Tongue (tissue), 2 donors: ENCODE measurements around the gene GYPB. TPM values are rescaled to one million over a fixed set of nuclear protein-coding genes. Genes with fewer than 3 reads are reported as not detected.
A peak's percentile ranks its signal among the peaks of the same experiment; 100 is the strongest.
"Not testable (repeated sequence)": the region's sequence is repeated elsewhere in the genome, so short reads cannot be mapped to it uniquely, and the experiment has no call there.

ENCODE experiments used
- DNase-seq: peaks from one replicate; pipeline ENCODE4 v3.0.0-alpha.2; 2015
- total RNA-seq: library from RNA; depleted of rRNA; stranded (reverse); fragments of >200 nt; gene quantifications from one replicate; pipeline ENCODE4 v1.2.3, GENCODE V29; 2014

The GYPB gene
- total RNA-seq: 5.1 TPM

DNA sequence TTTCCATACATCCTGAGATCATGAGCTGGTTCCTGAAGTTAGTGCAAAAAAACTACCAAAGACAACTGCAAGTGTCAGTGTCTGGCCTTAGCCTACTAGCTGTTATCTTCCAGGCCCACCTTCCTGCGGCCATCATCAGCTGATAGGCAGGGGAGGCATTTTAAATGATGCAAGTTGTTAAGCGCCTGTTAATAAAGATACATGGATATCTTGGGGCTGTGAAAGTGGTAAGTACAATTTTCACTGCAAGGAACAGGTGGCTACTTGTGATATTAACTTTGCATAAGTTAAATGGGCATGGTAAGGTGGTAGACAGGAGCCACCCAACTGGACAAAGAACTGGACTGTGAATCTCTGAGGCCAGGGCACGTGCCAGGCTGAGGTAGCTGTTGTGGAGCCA lies at the start of gene GYPB:
Gene GYPB, minus strand, starts transcription at position 104 of the 400 bp plus-strand sequence. Its CDS starts 93 bp downstream, at position 11.
- not testable (repeated sequence) for DNase-seq

DNA sequence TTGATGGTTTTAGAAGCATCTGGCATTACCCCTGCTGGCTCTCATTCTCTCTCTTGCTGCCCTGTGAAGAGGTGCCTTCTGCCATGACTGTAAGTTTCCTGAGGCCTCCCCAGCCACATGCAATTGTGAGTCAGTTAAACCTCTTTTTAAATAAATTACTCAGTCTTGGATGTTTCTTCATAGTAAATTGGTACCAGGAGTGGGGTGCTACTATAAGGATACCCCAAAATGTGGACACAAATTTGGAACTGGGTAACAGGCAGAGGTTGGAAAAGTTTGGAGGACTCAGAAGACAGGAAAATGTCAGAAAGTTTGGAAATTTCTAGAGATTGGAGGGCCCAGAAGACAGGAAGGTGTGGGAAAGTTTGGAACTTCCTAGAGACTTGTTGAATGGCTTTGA lies 42.4 kb upstream of the GYPB start:
- DNase-seq: not testable (repeated sequence)

DNA sequence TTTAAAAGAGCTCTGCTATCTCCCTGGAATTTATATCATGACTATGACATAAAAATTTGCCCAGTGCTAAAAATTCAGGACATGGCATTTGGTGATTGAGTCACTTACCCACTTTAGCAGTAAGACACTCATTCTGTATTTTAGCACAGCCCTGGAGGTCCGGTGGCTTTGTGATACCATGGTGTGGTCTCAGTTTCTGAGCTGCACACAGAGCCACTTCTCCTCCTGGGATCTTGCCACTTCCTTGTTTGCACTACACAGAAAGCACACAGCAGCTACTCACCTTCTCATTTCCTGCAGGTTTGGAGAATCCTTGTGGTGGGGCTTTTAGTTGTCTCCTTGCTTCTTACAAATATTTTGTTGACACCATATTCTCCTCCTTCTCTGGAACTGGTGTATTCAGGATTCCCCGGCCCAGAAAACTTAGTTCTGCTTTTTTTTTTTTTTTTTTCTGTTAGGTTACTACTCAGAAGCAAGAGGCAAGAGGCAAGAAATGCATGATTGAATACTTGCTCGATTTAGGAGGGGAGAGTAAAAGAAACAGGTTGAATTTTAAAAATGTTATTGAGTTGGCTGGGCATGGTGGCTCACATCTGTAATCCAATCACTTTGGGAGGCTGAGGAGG lies 41.2 kb upstream of the GYPB start:
- not testable (repeated sequence) for DNase-seq

DNA sequence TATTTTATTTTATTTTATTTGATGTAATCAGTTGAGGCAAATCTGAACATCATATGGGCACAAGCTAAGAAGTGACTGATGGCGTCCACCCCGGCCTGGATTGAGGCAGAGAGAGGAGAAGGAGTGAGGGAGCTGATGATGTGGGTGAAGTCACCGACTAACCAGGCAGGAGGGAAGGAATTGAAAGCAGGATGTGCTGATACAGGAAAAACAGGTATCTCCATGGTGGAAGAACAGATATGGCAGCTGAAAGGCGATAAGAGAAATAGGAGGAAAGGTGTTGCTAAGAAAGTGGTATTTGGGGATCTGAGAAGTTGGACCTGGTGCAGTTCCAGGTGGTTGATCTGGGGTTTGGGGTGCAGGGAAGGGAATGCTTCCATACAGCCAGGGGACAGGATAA lies 37.6 kb upstream of the GYPB start:
- DNase-seq: no peak

DNA sequence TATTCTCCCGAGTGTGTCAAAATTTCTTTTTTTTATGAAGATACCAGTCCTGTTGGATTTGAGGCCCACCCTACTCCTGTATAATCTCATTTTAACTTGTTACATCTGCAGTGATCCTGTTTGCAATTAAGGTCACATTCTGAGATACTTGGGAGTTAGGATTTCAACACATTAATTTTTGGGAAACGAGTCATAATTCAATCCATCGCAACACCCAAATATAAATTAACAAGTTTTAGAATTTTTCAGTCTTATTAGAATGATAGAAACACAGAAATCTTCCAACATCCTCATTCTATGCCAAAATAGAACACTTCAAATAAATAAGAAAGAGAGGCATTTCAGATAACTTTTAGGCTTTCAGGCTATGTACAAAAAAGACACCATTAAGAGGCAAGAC lies 36.2 kb upstream of the GYPB start:
- DNase-seq: not testable (repeated sequence)

DNA sequence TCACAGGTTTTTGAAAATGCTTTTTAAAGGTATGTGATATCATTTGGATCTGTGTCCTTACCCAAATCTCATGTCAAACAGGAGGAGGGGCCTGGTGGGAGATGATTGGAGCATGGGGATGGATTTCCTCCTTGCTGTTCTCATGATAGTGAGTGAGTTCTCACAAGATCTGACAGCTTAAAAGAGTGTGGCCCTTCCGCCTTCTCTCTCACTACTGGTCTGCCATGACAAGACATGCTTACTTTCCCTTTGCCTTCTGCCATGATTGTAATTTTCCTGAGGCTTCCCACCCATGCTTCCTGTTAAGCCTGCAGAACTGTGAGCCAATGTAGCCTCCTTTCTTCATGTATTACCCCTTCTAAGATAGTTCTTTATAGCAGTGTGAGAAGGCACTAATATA lies 32.3 kb upstream of the GYPB start:
- DNase-seq: not testable (repeated sequence)

DNA sequence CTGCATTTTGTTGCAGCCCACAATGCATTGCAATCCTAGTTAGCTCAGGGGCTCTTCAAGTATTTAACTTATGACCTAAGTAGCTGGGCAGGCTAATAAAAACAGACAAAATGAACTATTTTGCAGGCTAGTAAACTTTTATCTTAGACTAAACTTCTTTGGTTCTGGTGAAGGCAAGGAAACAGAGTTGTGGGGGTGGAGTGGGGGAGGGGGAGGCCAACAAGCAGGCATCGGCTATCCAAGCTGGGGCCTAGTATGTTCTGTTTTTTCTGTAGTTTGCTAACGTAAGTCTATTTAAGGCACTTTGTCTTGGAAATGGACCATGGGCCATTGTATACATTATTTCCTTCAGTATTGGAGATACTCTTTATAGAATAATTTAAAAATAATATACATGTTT lies 31.5 kb upstream of the GYPB start:
- not testable (repeated sequence) for DNase-seq

DNA sequence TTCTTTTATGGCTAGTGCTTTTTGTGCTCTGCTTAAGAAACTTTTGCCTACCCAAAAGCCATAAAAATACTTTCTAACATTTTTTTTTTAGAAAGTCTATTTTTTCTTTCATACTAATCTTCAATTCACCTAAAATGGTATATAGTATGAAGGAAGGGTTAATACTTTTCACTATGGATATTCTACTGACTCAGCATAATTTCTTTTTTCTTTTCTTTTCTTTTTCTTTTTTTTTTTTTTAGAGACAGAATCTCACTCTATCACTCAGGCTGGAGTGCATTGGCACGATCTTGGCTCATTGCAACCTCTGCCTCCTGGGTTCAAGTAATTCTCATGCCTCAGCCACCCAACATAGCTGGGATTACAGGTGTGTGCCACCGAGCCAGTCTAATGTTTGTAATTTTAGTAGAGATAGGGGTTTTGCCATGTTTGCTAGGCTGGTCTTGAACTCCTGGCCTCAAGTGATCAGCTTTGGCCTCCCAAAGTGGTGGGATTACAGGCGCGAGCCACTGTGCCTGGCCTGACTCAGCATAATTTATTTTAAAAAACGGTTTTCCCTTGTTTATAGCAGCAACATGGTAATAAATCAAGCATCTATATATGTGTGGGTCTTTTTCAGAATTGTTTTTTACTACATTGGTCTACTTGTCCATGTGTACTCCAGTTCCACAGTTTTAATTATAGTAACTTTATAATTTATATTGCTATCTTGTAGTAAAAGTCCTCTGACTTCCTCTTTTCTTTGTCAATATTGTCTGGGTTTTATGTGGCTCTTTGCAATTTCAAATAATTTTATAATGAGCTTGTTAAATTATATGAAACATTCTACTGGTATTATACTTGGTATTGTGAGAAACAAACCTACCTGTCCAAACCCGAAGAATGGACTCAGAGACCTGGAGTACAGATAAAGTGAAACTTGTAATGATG lies 30.6 kb upstream of the GYPB start:
- DNase-seq: not testable (repeated sequence)

DNA sequence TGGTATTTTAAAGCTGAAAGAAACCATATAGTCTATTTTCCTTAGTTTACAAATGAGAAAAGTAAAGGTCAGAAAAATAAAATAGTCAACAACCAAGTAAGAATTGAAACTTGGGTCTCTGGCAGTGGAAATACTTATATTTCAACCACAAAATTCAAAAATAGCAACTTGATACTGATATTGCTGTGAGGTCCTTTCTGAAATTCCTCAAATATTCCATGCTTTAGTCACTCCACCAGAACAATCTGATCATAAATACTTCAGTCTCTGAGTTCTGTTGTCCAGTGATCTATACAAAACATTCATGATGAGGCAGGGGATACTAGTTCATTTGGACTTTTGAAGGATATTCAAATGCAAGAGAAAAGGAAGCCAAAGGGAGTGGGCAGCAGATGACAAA lies 25.8 kb upstream of the GYPB start:
- not testable (repeated sequence) for DNase-seq

DNA sequence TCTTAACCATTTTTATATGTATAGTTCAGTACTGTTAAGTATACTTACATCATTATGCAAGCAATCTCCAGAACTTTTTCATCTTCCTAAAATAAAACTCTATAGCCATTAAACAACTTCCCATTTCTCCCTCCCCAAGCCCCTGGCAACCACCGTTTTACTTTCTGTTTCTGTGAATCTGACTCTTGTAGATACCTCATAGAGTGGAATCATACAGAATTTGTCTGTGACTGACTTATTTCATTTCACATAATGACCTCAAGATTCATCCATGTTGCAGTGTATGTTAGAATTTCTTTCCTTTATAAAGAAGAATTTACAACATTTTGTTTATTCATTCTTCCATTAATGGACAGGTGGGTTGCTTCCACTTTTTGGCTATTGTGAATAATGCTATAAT lies 13.4 kb upstream of the GYPB start:
- not testable (repeated sequence) for DNase-seq

DNA sequence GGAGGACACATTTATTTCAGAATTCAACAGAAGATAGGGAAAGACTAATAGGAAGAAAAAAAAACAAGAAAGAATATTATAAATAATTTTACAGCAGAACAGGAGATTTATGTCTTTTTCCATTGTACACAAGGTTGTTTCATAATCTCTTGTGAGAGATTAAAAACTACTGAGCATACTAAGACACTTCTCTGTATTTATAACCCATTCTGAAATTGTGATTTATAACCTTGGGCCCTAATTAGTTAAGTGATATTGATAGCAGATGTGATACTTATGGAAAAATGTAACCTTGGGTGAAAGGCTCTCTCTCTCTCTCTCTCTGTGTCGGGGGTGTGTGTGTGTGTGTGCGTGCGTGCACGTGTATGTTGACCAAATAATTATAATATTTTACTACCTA lies 12.7 kb upstream of the GYPB start:
- DNase-seq: not testable (repeated sequence)

DNA sequence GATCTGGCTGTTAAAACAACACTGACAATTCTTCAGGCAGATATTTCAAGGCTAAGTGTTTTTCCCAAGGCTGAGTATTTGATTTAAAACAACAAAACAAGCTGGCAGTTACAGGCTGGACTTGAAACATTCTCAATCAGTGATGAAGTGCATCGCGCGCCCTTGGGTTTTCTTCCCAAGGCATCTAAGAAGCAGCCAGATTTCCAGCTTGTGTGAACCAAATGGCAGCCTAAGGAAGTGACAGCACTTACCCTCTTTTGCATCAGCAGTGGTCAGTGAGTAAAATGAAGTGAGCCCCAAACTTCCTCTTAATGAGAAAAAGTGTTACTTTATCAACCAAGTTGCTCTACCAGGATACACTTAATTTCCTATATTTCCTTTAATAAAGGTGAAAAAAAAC lies 12.2 kb upstream of the GYPB start:
- not testable (repeated sequence) for DNase-seq

DNA sequence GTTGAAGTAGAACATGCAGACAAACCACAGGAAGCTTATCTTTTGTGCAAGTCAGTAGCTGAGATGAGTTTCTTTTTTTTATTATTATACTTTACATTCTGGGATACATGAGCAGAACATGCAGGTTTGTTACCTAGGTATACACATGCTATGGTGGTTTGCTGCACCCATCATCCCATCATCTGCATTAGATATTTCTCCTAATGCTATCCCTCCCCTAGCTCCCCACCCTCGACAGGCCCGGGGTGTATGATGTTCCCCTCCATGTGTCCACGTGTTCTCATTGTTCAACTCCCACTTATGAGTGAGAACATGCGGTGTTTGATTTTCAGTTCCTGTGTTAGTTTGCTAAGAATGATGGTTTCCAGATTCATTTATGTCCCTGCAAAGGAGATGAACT lies 11.5 kb upstream of the GYPB start:
- DNase-seq: not testable (repeated sequence)

DNA sequence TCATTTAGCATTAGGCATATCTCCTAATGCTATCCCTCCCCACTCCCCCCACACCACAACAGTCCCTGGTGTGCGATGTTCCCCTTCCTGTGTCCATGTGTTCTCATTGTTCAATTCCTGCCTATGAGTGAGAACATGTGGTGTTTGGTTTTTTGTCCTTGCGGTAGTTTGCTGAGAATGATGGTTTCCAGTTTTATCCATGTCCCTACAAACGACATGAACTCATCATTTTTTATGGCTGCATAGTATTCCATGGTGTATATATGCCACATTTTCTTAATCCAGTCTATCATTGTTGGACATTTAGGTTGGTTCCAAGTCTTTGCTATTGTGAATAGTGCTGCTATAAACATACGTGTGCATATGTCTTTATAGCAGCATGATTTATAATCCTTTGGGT lies 7.5 kb upstream of the GYPB start:
- DNase-seq: not testable (repeated sequence)

DNA sequence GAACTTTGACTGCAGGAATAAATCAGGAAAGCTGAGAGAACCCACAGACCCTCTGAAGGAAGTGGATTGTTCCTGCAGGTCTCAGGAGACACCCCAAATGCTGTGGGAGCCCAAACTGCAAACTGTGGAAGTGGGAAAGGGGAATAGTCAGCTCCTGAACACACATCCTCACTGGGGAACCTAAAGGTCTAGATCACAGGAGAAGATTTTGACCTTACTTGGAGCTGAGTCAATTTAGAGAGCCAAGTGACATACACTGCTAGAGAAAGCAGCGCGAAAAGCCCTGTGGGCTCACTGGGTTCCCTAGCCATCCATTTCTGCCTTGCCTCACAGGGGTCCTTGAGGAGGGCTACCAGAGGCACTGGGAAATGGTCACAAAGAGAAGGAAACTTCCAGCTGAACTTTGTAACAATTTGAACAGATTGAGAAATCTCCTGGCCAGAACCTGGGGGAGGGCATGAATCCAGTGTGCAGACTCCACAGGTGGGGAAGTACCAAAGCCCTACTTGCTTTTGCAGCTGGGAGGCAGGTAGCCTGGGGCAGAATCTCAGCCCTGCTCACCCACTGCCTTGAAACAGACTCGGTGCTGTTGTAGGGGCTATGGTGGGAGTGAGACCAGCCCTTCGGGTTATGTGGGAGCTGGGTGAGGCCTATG lies 5.3 kb upstream of the GYPB start:
- not testable (repeated sequence) for DNase-seq

DNA sequence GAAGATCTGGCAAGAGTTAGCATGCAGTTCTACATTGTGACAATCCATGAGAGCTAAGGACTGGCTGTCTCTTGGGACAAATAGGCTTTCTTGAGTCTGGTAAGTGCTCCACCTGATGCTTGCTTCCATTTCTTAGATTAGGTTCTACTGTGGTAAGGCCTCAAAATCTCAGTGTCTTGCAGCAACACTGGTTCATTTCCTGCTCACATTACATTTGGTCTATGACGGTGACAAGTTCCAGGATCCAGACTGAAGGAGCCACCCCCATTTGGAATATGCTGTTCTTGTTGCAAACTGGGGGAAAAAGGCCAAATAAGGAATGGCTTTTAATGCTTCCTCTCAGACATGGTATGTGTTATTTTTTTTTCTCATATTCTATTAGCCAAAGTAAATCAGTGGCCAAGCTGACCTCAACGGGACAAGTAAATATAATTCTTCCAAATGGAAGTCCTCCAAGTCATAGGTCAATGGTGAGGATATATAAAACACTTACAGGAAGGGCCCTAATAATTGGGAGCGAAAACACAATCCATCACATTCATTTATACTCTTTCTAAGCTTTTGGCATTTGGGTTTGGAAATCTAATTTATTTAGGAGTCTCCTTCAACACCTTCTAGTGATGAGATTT lies 3.7 kb upstream of the GYPB start:
- DNase-seq: not testable (repeated sequence)

DNA sequence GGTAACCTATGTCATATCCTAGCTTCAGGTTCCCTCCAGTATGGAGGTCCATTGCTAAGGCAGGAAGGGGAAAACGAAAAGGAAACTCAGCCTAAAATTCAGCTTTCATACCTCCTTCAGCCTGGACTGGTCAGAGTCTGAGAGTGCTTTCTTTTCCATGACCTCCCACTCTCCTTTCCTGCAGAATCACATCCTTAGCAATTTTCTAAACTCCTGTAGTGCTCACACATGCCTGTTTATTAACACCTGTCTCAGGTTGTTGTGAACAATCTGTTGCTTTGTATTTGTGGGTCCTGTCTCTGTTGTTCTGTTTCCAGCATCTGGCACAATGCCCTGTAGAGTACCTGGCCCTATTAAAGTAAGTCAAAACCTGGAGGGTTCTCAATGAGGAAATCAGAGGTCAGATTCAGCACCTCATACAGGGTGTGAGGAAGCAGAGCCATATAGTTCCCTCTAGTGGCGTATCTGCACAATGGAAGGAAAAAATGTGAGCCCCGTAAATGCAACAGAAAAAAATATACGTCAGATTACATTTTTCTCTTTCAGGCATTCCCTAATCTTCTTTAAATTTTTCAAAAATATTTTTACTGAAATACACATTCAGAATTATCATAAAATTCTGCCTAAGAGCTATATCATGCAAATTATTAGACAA lies 2.3 kb upstream of the GYPB start:
- DNase-seq: peak; percentile 26

DNA sequence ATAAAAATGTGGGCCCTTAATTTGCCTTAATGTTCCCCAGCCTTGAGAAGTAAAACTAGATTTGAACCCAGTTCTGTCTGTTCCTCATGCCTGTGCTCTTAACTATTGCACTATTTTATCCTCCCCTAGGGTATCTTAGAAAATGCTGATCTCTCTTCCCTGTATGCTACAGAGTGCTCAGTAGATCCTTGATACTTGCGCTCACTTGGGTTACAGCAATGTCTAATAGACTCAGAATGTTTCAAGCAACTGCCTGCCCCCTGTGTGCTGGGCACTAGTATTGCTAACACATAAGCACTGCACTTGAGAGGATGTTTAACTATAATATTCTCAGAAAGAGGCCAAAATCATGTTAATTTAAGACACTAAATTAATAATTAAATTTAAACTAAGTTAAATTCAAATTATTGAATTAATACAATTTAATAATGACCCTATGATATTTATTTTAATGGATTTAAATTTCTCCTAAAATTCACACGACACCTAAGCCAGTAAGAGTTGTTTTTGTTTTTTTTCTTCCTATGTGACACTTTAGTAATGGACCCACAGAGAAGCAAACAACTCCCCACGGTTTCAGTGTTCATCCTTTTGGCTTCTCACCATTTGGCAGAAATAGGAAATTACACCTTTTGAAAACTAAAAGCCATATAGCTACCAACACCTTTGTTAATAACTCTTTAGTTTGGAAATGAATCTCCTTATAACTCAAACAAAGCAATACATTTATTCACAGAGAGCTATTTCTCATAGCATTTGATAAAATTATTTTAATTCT lies 768 bp downstream of the GYPB start:
- DNase-seq: not testable (repeated sequence)

DNA sequence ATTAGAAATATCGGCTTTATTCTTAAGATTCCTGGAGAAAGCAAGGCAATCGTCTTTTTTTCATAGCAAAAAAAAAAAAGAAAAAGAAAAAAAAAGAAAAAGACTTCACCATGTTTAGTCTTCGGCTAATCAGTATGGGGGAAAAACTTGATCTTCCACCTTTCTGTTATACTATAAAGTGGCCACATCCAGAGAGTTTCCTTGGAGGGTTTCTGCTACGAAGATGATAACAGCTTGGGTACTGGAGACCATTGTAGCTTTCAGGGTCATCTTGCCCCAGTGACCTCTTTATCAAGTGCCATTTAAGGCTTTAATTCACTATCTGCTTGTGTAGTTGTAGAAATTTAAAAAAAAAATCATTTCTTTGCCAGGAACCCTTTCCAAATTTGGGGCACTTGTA lies 1.9 kb downstream of the GYPB start:
- not testable (repeated sequence) for DNase-seq

DNA sequence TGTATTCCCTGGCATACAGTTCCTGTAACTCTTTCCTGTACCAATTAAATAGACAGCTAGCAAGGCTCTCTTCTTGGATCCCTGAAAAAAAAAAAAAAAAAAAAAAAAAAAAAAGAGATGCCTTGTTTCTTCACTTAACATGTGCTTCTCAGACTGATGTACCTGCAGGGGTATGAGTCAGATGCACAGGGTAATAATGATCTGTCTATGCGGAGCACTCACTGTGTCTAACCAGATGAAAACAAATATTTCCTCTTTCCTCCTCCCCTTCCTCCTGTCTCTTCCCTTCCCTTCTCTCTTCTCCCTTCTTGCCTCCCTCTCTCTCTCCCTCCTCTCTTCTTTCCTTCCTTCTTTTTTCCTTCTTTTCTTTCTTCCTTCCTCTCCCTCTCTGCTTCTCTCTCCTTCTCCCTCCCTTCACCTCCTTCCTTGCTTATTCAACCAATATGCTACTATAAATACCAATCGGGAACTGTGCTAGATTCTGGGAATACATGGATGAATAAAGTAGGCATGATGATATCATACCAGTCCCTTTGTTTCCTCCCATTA lies 3.0 kb downstream of the GYPB start:
- DNase-seq: not testable (repeated sequence)

DNA sequence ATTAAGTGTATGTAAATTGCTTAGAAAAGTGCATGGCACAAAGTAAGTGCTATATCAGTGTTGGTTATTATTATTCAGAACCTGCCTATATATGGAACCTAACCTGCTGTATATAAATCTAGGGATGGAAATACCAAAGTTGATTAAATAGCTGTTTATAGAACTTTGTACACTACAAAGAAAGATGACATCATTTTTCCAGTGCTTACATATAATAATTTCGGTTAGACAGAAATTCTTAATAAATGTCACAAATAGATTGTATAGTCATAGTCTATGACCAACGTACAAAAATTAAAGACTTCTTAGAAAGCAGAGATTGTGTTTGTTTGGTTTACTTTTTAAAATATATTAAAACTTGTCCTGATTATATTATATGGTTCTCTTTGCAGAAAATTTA lies 4.4 kb downstream of the GYPB start:
- DNase-seq: no peak
